ENCODE data around the gene MGAT5B. TPM values are rescaled to one million over a fixed set of nuclear protein-coding genes. Genes with fewer than 3 reads are reported as not detected.

The MGAT5B gene
- total and polyA plus RNA-seq, 11 donors = 0.07 to 0.21 (median 0.15) TPM; not detected in 6

- Histone ChIP-seq H3K9me3 (peaks cover 0 to 4% (median 0%) of the 10 kb centered on the region in 12 donors), H3K27me3 (peaks cover 0 to 11% (median 4%) of the 10 kb centered on the region in 9 donors), H3K4me1 (peaks cover 0 to 3% (median 0%) of the 10 kb centered on the region in 12 donors), H3K27ac (no peak overlapping the region), H3K36me3 (no peaks in the 10 kb centered on the region), H3K4me3 (no peak overlapping the region)
- no peak for ATAC-seq
- 91 to 92% (median 91%) methylated on average over 28 of the region's 28 CpGs for WGBS, 4 donors
- intact Hi-C loops (cut with DNase I) = no loop called here
- peak in 2 of 5 donors; percentile 1 to 35 for DNase-seq
- TF ChIP-seq POLR2A (IDR thresholded peaks at IDR 0.05) (no peak), CTCF (IDR thresholded peaks at IDR 0.05) (no peak)
Measured at GRCh38 chr17:76912421-76913164, 44.4 kb downstream of the MGAT5B start.

GRCh38 chr17:76914937-76915336, 46.7 kb downstream of the MGAT5B start:
- peaks cover 0 to 15% (median 4%) of the 10 kb centered on the region in 9 donors for H3K27me3 ChIP-seq
- intact Hi-C loops (cut with DNase I) = no loop called here
- no peak for ATAC-seq

GRCh38 chr17:76915840-76916510, 47.8 kb downstream of the MGAT5B start:
- H3K36me3 ChIP-seq = no peaks in the 10 kb centered on the region
- intact Hi-C loops (cut with DNase I) = no loop called here
- 85 to 91% (median 87%) methylated on average over 26 to 28 of the region's 28 CpGs for WGBS, 4 donors
- no peaks in the 10 kb centered on the region for H3K9me3 ChIP-seq
- ATAC-seq (no peak), DNase-seq (peak in 1 of 5 donors; percentile 63)
- H3K4me3 ChIP-seq = no peak overlapping the region
- peaks cover 0 to 10% (median 0%) of the 10 kb centered on the region in 12 donors for H3K4me1 ChIP-seq
- H3K27me3 ChIP-seq = peaks cover 0 to 24% (median 5%) of the 10 kb centered on the region in 9 donors
- TF ChIP-seq POLR2A (IDR thresholded peaks at IDR 0.05) = no peak
- TF ChIP-seq CTCF (IDR thresholded peaks at IDR 0.05) = no peak
- H3K27ac ChIP-seq = no peak overlapping the region

More at GRCh38 chr17:76914937-76915336, 46.7 kb downstream of the MGAT5B start:
- 62 to 71% (median 65%) methylated on average over 6 of the region's 6 CpGs for WGBS, 4 donors
- no peaks in the 10 kb centered on the region for H3K36me3 ChIP-seq
- H3K9me3 ChIP-seq = no peaks in the 10 kb centered on the region
- no peak overlapping the region for H3K4me3 ChIP-seq
- H3K27ac ChIP-seq = no peak overlapping the region
- TF ChIP-seq CTCF (IDR thresholded peaks at IDR 0.05) = no peak
- no peak for TF ChIP-seq POLR2A (IDR thresholded peaks at IDR 0.05)
- peak in 2 of 5 donors; percentile 1 to 3 for DNase-seq
- peaks cover 0 to 10% (median 0%) of the 10 kb centered on the region in 12 donors for H3K4me1 ChIP-seq

GRCh38 chr17:76917829-76918228, 49.6 kb downstream of the MGAT5B start:
- intact Hi-C loops (cut with DNase I) = no loop called here
- peak in 2 of 4 donors; percentile 58 to 59 for ATAC-seq
- TF ChIP-seq POLR2A (IDR thresholded peaks at IDR 0.05) (no peak), CTCF (IDR thresholded peaks at IDR 0.05) (no peak)
- peak in 3 of 5 donors; percentile 18 to 48 (median 39) for DNase-seq
- H3K4me1 ChIP-seq = peaks cover 0 to 10% (median 0%) of the 10 kb centered on the region in 12 donors
- no peaks in the 10 kb centered on the region for H3K36me3 ChIP-seq
- no peak overlapping the region for H3K4me3 ChIP-seq
- no peaks in the 10 kb centered on the region for H3K9me3 ChIP-seq
- H3K27ac ChIP-seq = no peak overlapping the region
- 37 to 54% (median 52%) methylated on average over 13 to 15 of the region's 15 CpGs for WGBS, 4 donors
- peaks cover 0 to 42% (median 13%) of the 10 kb centered on the region in 9 donors for H3K27me3 ChIP-seq
